ENCODE data around the gene HOXB6.

DNA sequence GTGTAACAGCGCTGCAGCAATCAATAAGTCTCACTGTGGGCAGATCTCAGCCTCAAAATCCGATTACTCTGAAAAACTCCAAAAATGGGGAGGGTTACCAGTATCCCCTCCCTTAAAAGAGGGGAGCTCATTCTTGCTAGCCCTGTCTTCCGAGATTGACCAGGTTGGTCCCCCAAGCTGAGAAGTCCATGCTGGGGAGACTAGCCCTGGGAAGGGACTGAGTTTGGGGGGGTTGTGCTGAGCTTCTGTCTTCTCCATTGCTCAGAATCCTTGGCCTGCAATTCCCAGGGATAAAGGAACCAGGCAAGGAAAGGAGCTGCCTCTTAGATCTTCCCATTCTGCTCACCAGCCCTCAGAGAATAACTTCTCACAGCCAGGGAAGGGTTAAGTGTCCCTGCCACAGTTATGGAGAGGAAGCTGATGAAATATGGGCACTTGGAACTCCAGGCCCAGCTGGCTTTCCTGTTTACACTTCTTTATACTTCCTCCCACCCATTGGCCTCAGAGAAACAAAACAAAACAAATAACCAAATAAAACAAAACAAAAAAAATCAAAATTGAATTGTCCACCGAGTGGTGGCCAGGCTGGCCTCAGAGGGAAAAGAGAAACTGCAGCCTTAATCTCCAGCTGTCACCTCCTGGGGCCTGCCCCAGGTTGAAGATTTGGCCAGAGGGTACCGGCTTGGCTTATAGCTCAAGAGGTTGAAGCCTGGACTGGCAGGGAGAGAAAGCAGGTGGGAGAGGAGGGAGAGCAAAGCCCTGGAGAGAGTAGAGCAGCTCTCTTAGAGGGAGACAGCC lies 17.3 kb downstream of the HOXB6 start:
- TF ChIP-seq CTCF (IDR thresholded peaks at IDR 0.05): no peak
- no peak for TF ChIP-seq POLR2A (IDR thresholded peaks at IDR 0.05)

Measured in thyroid gland (tissue), 4 donors.